ENCODE measurements around the gene RBPJL.
A peak's percentile ranks its signal among the peaks of the same experiment; 100 is the strongest.

RBPJL gene

DNA sequence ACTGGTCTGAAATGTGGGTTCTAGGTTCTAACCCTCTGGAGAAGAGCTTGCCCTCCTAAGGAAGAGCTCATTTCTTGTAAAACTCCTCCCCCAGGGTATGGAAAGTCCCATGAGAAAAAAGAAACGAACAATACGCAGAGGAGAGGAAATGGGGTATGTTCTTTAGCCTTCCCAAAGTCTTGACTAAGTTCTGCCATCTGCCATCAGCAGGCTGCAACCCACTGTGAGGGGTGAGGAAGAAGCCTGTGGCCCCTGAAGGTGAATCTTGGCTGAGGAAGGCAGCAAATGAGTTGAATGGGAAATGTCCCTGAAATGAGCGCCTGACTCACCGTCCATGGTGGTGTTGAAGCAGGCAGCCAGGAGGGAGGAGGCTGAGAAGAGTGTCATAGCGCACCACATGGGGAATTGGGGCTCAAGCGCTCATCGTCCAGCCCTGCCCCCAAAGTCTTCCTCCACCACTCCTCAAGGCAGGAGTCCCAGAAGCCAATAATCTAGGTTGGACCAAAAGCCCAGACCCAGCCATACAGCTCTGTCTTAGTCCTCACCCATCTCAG is 11.8 kb downstream of the RBPJL start:
- DNase-seq: no peak

DNA sequence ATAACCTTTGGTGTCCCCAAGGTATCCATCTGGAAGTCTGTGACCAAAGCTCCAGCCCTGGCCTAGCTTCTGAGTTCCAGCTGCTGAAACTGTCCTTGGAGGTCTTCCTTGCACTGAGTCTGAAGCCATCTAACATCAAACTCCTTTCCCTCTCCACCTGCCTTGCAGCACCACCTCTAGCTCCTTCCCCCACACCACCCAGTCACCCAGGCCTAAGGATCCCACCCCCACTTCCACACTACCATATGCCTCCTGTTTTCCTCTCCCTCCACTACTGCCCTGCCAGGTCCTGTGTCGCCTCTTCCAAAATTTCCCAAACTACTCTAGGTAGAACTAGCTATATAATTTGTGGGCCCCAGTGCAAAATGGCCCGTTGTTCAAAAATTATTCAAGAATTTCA is 12.3 kb downstream of the RBPJL start:
- DNase-seq: no peak

DNA sequence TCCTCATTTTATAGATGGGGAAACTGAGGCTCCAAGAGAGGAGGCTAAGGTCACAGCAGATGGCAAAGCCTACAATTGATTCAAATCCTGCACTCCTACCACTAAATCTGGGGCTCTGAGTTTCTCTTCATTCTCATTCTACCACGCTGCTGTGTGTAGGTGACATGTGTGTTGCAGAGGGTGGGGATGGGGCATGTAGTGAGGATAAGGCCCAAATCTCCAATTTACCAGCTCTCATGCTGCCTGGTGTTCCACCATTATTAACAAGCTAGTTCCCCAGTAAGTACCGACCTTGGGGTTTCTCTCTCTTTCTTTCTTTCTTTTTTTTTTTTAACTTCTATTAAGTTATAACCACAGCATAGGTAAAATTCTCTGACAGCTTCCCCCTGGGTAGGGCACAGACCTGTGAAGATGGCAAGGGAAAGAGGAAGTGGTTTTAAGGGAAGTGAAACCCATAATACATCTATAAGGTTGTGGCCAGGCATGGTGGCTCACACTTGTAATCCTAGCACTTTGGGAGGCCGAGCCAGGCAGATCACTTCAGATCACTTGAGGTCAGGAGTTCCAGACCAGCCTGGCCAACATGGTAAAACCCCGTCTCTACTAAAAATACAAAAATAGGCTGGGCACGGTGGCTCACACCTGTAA is 14.4 kb downstream of the RBPJL start:
- no peak for DNase-seq

DNA sequence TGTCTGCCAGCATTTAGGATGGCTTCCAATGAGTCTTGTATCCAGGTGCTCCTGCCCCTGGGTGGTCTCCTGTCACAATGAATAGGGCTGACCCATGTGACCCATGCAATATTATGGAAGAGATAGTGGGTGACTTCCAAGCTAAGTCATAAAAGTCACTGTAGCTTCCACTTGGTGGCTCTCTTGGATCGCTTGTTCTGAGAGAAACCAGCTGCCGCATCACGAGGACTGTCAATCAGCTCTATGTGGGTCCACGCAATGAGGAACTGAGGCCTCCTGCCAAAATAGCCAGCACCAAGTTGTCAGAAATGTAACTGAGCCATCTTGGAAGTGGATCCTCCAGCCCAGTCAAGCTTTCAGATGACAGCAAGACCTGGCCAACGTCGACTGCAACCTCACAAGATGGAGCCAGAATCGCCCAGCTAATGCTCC is 16.3 kb downstream of the RBPJL start:
- DNase-seq: no peak

DNA sequence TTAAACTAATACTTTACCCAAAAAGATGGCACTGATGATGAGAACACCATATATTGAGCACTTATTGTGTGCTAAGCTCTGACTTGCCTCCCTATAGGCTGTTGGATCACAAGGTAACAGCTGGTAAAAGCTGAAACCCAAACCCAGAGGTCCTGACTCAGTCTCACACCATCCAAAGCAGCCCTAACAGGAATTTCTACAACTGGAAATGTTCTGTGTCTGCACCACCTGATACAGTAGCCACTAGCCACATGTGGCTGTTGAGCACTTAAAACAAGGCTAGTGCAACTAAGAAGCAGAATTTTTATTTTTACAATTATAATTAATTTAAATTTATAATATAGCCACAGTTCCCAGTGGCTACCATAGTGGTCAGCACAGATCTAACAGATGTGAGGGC is 17.1 kb downstream of the RBPJL start:
- no peak for DNase-seq

DNA sequence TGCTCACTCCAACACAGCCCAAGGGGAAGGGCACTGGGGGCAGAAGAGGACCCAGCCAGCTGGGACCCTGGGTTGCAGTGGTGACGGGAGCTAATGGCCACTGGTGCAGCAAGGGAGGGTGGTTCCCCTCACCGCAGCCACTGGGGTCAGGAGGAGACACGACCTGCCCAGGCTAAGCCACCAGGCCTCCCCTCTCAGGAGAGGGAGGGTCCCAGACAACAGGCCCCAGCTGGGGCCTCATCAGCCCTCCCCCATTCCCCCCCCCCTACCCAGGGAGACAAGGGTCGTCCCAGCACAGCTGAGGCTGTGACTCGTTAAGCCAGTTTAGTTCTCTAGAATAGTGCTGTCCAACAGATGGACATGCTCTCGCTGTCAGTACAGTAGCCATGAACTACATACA is 18.7 kb downstream of the RBPJL start:
- no peak for DNase-seq

DNA sequence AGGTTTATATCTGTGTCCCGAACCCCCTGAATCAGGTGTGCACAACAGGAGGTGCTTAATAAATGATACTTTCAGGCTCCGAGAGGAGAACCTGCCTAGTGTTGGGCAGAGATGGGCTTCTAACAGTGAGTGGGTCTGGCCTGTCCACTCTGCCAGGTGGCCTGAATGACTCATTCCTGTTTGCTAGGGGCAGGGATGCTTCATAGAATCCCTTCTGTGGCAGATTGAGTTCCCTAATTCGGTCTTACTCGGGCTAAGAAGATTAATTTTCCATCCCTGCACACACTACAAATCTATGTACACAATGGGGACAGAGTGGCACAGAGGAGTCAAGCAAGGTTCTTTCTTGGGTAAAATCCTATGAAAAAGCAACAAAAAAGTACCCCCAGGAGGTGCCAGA is 21.8 kb downstream of the RBPJL start:
- DNase-seq: no peak

DNA sequence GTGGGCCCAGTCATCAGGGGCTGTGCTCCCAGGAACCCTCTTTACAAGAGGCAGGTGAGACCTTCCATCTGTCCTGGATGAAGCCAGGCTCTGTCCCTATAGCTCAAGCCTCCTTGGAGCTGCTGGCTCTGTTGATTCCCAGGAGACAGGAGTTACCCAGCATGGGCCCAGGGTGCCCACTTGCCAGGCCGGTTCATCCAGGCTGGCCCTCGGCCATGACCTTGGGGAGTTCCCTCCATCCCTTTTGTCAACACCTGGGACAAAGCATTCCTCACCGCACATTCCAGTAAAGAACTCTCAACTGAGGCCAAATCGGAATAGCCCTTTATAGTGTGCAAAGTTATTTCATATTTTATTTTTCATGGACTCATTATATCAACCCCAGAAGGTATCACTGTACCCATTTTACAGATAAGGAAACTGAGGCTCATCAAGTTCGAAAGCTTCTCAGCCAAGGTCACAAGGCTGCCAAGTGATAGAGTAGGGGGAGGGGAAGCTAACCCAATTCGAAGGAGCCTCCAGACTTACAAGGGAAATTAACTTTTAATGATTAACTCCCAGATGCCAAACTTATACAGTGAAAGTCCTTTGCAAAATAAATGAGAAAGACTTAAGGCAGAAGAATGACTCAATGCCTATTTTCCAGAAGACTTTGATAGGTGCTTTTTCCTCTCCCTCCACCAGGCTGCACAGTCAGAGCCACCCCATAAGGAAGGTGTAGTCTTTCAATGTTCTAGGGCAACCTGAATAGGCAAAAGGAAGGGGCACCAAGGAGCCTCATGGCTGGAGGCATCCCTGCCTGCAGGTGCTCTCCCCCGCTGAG is 23.1 kb downstream of the RBPJL start:
- no peak for DNase-seq

DNA sequence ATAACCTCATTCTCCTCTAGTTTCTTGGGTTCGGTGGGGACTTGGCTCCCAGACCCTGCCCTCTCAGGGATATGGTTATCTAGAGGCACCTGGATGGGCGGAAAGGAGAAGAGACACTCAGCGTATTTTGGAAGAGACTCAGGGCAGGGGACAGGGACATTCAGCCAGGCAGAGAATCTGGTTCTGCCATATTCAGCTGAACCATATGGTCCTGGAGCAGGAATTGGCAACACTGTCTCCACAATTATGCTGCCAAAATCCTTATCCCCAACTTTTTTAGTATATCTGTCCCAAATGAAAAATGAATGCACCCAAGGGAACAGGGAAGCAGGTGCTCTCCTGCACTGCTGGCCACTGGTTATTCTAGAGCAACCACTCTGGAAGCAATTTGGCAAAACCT is 23.8 kb downstream of the RBPJL start:
- no peak for DNase-seq

DNA sequence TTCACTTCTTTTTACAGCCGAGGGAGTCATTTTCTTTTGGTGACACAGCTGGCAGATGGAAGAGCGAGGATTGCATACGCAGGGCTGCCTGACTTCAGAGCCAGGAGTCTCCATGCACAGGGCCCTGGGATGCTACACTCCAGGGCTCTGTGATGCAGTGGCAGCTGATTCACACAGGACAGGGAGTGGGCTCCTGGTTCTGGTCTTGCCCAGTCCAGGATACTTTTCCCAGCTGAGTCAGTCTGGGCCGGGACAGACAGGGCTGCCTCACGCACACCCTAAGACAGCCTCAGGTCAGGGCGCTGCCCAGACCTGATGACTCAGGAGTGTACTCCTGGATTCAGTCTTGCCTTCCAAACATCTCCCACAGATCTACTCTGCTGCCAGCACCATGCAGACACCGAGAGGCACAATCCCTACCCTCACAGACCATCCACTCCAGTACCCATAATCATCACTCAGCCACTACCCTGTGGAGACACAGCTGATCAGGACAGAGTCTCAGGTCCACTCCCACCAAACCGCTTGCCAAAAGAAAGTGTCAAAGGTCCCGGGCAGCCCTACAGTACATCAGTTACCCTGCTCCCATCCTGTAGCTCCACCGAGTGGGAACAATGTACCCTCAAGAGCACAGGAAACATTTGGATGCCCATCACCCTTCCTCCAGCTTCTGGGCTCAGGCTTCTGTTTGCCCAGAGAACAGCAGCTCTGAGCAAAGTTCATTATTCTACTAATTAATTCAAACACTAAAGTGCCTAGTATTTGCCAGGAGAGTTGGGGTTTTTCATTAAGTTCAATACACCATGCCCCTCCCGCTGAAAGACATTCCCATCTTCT is 30.1 kb downstream of the RBPJL start:
- no peak for DNase-seq

DNA sequence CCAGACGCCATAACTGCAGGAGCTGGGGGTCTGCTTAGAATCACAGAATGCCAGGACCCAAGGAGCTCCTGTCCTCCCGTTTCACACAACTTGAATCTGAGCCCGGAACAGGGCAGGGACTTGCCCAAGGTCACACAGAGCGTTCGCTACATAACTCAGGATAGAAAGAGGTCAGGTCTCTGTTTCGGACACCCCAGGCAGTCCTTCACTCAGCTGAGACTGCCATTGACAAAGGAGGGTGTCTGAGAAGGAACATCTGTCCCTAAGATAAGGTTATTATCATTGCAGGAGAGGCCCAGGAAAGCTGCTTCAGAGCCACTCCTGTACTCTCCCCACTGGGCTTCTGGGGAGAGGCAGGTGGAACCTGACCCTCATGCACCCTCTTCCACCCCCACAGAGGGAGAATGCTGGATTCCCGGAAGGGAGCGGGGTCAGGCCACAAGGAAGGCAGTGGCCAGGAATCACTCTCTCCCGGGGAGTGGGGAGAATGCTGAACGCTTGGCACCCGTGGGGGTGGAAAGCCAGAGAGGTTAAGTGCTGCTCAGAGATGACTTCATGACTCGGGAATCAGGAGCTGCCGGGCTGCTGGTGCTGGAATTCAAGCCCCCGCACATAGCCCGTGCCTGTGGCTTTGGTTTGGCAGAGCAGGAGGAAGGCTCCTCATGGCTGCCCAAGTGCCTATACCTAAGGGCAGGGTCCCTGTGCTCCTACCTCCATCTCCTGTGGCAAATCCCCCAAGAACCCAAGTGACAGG is 30.9 kb downstream of the RBPJL start:
- no peak for DNase-seq

DNA sequence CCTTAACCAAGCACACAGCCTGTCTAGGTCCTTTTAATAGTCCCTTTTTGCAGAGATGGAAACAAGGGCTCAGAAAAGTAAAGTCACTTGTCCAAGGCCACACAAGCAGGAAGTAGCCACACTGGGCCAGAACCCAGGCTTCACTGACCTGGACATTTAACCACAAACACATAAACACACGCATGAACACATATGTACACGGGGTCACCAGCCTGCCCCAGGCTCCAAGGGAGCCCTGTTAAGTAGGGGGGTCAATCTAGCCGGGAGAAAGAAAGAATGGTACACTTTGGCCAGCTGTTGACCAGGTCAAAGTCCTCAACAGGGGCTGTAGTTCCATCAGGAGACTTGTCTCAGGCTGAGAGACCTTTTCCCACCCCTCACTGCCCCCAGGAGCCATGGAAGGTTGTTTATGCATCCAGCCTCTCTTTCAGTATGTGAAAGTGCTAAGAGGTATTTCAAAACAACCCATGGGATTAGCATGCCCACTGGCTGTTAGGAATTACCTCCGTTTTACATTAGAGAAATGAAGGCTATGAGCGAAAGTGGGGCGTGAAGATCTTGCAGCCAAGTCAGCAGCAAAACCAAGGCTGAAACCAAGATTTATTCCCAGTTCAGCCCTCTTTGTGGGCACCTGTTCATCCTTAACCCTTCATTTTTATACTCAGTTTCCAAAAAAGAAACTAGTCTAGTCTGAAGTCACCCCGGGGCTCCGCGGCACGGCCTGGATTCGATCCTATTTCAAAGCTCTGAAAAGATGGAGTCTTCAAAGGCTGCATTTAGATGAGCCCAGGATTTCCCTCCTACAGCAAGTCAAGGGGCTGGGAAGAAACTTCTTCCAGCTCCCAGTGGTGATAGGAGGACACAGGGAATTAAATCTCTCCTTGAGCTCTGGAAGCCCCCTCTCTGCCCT is 31.7 kb downstream of the RBPJL start:
- DNase-seq: no peak

DNA sequence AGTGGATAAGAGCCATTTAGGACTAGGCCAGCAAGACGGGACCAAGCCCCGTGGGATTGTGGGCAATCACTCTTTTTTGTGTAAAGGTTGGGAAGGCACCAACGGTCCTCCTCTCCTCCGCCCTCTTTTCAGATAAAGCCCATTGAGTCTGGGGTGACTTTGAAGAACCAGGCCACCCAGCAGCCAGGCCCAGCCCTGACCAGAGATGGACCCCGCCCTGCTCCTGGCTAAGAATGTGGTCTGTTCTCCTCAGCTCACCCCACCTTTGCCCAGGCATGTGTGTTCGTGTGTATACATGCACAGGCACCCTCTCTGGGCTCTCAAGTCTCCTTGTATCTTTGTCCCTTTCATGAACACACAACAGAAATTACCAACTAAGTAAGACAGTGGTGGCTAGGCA is 32.4 kb downstream of the RBPJL start:
- no peak for DNase-seq

DNA sequence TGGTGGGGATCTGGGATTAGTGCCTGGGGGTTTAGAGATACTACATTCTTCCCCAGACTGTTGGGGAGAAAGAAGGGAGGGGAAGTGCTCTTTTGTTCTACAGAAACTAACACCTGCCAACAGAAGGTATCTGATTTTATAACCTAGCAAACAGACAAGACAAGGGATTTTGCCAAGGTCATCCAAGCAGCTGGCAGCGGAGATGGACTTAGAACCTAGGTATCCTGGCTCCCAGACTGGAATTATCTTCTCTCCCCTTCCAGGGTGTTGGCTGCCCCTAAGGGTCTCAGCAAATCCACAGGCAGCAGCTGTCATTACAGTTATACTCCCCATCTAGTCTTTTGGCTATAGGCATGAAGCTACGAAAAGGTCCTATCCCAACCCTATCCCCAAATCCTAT is 33.2 kb downstream of the RBPJL start:
- no peak for DNase-seq

DNA sequence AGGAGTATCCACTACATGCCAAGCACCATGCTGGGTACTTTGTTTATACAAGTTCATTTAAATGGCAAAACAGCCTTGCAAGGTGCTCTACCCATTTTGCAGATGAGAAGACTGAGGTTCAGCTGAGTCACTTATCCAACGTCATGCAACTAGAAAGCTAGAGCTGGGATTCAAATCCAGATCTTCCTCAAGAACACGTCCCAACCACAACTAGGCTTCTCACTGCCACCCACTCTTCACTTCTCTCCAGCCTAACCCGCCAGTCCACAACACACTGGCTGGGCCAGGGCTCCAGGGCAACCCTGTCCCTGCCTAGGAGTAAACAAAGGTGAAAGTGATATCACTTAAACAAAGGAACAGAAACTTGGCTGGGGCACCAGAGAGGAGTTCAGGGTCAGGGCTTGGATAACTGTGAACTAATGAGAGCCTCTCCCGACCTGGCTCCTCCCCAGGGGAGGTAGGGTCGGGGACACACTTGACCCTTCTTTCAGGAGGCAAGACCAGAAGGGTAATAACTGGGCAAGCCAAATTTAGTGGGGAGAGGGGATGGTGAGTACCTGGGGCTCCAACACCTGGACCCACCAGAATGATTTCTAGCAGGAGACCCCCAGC is 33.7 kb downstream of the RBPJL start:
- DNase-seq: no peak

DNA sequence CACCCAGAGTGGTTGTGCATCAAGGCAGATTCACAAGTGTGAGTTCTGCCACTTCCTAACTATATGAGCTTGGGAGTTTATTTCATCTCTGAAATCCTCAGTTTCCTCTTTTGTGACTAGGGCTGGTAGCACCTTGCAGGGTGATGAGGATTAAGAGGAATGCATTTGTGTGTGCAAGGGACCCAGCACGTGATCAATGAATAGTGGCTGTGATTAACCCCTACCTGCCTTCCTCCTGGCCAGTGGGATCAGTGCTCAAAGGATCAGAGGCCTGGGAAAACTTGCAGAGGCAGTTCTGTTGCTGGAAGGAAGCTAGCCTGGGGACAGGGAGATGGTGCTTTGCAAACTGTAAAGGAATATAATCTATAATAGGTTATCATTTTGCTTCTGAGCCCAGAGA is 34.3 kb downstream of the RBPJL start:
- DNase-seq: no peak

DNA sequence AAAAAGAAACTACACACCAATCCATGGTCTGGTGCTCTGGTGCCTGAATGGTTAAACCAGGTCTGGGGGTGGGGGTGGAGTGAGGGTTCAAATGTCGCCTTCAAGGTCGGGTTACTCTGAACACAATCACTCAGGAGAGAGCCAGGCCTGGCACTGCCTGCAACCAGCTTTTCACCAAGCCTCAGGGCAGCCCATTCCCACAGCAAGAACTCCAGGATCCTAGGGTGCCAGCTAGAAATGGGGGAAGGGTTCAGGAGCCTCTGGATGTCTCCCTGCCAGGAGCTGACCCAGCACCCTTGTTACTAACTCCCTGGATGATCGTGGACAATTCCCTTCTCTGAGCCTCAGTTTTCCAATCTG is 34.9 kb downstream of the RBPJL start:
- no peak for DNase-seq

DNA sequence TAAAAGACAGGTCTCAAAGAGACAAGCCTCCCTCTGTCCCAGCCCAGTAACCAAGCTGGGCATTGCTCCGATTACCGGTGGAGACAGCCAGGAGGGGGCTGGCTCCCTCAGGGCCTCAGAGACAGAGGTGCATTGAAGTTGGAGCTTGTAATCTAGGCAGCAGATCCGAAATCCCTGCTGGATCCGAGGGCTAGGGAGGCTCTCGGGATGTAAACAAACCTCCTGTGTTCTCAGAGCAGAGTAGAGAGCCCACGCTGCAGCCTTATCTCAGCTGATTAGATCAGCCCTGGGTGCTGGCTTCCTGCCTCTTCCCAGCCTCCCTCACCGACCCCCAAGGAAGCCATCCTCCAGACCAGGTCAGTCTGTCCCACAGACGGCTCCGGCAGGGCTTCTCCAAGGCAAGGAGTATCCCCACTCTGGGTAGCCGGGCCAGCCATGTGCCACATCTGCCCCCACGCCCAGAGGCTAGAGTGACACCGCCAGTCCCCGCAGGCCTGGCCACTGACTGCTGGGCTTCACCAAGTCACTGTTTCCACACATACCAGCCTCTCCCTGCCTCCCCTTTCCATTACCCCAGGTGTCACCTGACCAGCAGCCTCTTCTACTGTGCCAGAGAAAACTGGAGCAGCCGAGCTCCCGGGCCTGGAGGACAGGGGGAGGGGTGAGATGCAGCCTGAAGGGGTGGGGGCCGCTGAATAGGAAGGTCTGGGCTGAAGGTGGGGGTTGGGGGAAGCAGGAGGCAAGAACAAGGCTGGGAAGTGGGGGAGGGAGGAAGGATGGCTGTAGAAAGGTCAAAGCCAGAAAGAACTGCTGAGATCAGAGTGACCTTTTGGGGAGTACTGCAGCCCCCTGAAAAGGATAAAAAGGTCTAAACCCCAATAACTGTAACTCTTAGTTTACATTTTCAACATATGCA is 35.6 kb downstream of the RBPJL start:
- DNase-seq: peak; percentile 60

DNA sequence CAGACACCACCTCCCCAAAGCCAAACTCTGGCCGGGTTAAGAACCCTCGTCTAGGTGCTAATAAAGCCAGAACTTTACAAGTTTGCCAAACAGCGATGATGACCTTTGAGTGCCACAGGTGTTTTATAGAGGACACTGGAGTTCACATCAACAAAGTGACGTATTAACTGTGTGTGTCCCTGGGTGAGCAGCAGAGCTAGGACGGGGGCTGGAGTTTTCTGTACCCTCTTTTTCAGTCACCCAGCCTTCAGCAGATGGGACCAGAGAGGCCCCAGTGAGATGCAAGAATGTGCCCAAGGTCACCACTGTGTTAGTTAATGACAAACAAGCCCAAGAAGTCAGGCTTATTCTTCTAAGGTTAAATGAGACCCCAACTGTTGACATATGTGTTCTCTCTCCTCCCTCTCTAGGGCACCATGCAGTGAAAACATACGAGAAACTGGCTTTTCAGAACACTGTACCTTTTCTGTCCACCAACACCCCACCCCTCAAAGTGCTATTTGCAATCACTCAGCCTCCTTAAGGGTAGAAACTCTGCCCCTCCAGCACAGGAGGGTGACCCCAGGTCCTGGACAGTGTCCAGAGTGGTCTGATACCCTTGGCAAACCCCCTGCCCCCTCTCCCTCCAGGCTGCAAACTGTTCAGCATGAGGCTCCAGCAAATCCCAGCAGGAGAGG is 36.4 kb downstream of the RBPJL start:
- DNase-seq: no peak
